ENCODE results near the gene LRFN2.

Gene LRFN2

GRCh38 chr6:40427196-40427595, 160.0 kb downstream of the LRFN2 start:
- no peak for DNase-seq

- no peak for DNase-seq
Observed at GRCh38 chr6:40426346-40427066, 160.7 kb downstream of the LRFN2 start.

GRCh38 chr6:40425192-40425919, 161.8 kb downstream of the LRFN2 start:
- DNase-seq, result no peak

GRCh38 chr6:40422046-40422445, 165.1 kb downstream of the LRFN2 start:
- no peak for DNase-seq

GRCh38 chr6:40419946-40420728, 167.0 kb downstream of the LRFN2 start:
- DNase-seq, result no peak

GRCh38 chr6:40419377-40419776, 167.8 kb downstream of the LRFN2 start:
- DNase-seq, result no peak

GRCh38 chr6:40417031-40417430, 170.1 kb downstream of the LRFN2 start:
- no peak for DNase-seq

- no peak for DNase-seq
Observed at GRCh38 chr6:40414617-40415016, 172.5 kb downstream of the LRFN2 start.

GRCh38 chr6:40413239-40413638, 173.9 kb downstream of the LRFN2 start:
- DNase-seq, result no peak

GRCh38 chr6:40411881-40412280, 175.3 kb downstream of the LRFN2 start:
- DNase-seq, result no peak

- DNase-seq, result no peak
Observed at GRCh38 chr6:40410821-40411220, 176.3 kb downstream of the LRFN2 start.

GRCh38 chr6:40409716-40410397, 177.3 kb downstream of the LRFN2 start:
- DNase-seq, result no peak

GRCh38 chr6:40408786-40409542, 178.2 kb downstream of the LRFN2 start:
- DNase-seq, result no peak

GRCh38 chr6:40407239-40407638, 179.9 kb downstream of the LRFN2 start:
- no peak for DNase-seq

- DNase-seq, result no peak
Observed at GRCh38 chr6:40406175-40406574, 181.0 kb downstream of the LRFN2 start.

- DNase-seq, result no peak
Observed at GRCh38 chr6:40400738-40401137, 186.4 kb downstream of the LRFN2 start.

GRCh38 chr6:40399888-40400457, 187.2 kb downstream of the LRFN2 start:
- no peak for DNase-seq

- DNase-seq, result no peak
Observed at GRCh38 chr6:40398810-40399477, 188.2 kb downstream of the LRFN2 start.

- DNase-seq, result no peak
Observed at GRCh38 chr6:40398034-40398691, 189.0 kb downstream of the LRFN2 start.

GRCh38 chr6:40397287-40398033, 189.7 kb downstream of the LRFN2 start:
- DNase-seq, result no peak
